A549 (cell line): ENCODE measurements around the gene CPA5.

Experiments used
- CEBPB ChIP-seq, 2 experiments: fragments of >200 bp in 1 of 2; sonication (Bioruptor Twin) in 1 of 2; formaldehyde crosslinking in 1 of 2; IDR thresholded peaks; 2 replicates each; pipeline ENCODE4 v1.6.1; 2012 to 2016
- JUN ChIP-seq, 2 experiments: fragments of >200 bp; sonication (Bioruptor Twin); formaldehyde crosslinking; IDR thresholded peaks; 2 replicates in 1 of 2; 3 replicates in 1 of 2; pipeline ENCODE4 v1.6.1; 2016 to 2017
- KDM5A ChIP-seq: fragments of 200-600 bp; sonication (generic); IDR thresholded peaks from 2 replicates; pipeline ENCODE4 v1.6.1; 2016; ENCODE audit warnings: antibody characterized with exemption, mild to moderate bottlenecking
- POLR2A ChIP-seq: IDR thresholded peaks from 2 replicates; pipeline ENCODE4 v1.6.1; 2012; ENCODE audit warnings: mild to moderate bottlenecking, low read length
- RFX5 ChIP-seq: fragments of 450-650 bp; IDR thresholded peaks from 2 replicates; pipeline ENCODE4 v1.7.1; 2014; ENCODE audit warnings: antibody characterized with exemption, mild to moderate bottlenecking, moderate library complexity
- SMC3 ChIP-seq: fragments of >200 bp; sonication (Bioruptor Twin); formaldehyde crosslinking; IDR thresholded peaks from 3 replicates; pipeline ENCODE4 v1.6.1; 2018; ENCODE audit warnings: inconsistent platforms
- ZNF302 ChIP-seq: fragments of 250-450 bp; sonication (Bioruptor Pico); IDR thresholded peaks from 2 replicates; pipeline ENCODE4 v1.9.0; 2021; ENCODE audit warnings: inconsistent platforms, mild to moderate bottlenecking, moderate library complexity
- TF ChIP-seq, protein P1 (sequence below): fragments of >200 bp; sonication (Bioruptor Twin); formaldehyde crosslinking; IDR thresholded peaks from 3 replicates; pipeline ENCODE4 v1.5.1; 2016
- TF ChIP-seq, protein P2 (sequence below): IDR thresholded peaks from 2 replicates; pipeline ENCODE4 v1.6.1; 2012
- TF ChIP-seq, protein P3 (sequence below): fragments of 450-650 bp; IDR thresholded peaks from 2 replicates; pipeline ENCODE4 v1.6.1; 2014; ENCODE audit warnings: antibody characterized with exemption

DNA sequence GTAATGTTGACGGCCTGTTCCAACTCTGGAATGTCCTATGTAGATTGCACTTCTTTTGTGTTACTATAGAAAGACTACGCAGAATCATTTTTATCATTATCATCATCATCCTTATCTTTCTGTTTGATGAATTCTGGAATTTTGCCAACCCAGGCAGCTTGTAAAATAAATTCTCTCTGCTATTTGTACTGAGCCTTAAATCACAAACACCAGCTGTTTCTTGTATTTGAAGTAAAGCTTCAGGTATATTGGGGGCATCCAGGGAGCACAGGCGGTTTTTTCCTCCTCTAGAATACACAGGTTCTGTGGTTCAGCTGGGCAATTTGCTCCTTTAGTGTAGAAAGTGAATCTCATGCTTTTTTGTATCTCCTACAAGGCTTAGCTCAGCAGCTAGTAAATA is 14.9 kb upstream of the CPA5 start:
- TF ChIP-seq, protein P1, sequence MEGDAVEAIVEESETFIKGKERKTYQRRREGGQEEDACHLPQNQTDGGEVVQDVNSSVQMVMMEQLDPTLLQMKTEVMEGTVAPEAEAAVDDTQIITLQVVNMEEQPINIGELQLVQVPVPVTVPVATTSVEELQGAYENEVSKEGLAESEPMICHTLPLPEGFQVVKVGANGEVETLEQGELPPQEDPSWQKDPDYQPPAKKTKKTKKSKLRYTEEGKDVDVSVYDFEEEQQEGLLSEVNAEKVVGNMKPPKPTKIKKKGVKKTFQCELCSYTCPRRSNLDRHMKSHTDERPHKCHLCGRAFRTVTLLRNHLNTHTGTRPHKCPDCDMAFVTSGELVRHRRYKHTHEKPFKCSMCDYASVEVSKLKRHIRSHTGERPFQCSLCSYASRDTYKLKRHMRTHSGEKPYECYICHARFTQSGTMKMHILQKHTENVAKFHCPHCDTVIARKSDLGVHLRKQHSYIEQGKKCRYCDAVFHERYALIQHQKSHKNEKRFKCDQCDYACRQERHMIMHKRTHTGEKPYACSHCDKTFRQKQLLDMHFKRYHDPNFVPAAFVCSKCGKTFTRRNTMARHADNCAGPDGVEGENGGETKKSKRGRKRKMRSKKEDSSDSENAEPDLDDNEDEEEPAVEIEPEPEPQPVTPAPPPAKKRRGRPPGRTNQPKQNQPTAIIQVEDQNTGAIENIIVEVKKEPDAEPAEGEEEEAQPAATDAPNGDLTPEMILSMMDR = no peak
- TF ChIP-seq RFX5 (no peak), CEBPB (IDR thresholded peaks at IDR 0.05) (no peak), POLR2A (no peak), JUN (IDR thresholded peaks at IDR 0.05) (no peak), ZNF302 (CRISPR knock-in tag) (no peak), KDM5A (no peak), SMC3 (no peak)
- TF ChIP-seq, protein P2, sequence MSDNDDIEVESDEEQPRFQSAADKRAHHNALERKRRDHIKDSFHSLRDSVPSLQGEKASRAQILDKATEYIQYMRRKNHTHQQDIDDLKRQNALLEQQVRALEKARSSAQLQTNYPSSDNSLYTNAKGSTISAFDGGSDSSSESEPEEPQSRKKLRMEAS = no peak
- TF ChIP-seq, protein P3, sequence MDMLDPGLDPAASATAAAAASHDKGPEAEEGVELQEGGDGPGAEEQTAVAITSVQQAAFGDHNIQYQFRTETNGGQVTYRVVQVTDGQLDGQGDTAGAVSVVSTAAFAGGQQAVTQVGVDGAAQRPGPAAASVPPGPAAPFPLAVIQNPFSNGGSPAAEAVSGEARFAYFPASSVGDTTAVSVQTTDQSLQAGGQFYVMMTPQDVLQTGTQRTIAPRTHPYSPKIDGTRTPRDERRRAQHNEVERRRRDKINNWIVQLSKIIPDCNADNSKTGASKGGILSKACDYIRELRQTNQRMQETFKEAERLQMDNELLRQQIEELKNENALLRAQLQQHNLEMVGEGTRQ = no peak
